Neural progenitor cell (in vitro differentiated cells): ENCODE data around the gene PUM2. TPM values are rescaled to one million over a fixed set of nuclear protein-coding genes. Genes with fewer than 3 reads are reported as not detected.

ENCODE experiments used
- DNase-seq: peaks from one replicate; pipeline ENCODE4 v3.0.0-alpha.2; 2016; ENCODE audit warnings: low spot score
- H2AFZ ChIP-seq: fragments of 200-600 bp; sonication (generic); replicated peaks from 2 replicates; pipeline ENCODE4 v1.6.1; 2016; ENCODE audit warnings: antibody characterized with exemption
- H3F3A ChIP-seq: fragments of 200-600 bp; sonication (generic); 2 replicates; pipeline ENCODE4 v1.6.1; 2016; ENCODE audit warnings: antibody characterized with exemption, low read depth
- H3K27ac ChIP-seq: fragments of 200-600 bp; sonication (generic); 2 replicates; pipeline ENCODE4 v1.5.1; 2016; ENCODE audit warnings: mild to moderate bottlenecking
- H3K27me3 ChIP-seq: fragments of 200-600 bp; sonication (generic); 2 replicates; pipeline ENCODE4 v1.6.1; 2016; ENCODE audit warnings: mild to moderate bottlenecking, moderate library complexity
- H3K36me3 ChIP-seq: fragments of 200-600 bp; sonication (generic); 2 replicates; pipeline ENCODE4 v1.5.1; 2016
- H3K4me1 ChIP-seq: fragments of 200-600 bp; sonication (generic); 2 replicates; pipeline ENCODE4 v1.6.1; 2016; ENCODE audit warnings: mixed run types
- H3K4me2 ChIP-seq: fragments of 200-600 bp; sonication (generic); 2 replicates; pipeline ENCODE4 v1.6.1; 2016
- H3K4me3 ChIP-seq: fragments of 200-600 bp; sonication (generic); 2 replicates; pipeline ENCODE4 v1.5.1; 2016
- H3K79me2 ChIP-seq: fragments of 200-600 bp; sonication (generic); 2 replicates; pipeline ENCODE4 v1.6.1; 2016; ENCODE audit warnings: low read depth
- H3K9ac ChIP-seq: fragments of 200-600 bp; sonication (generic); 2 replicates; pipeline ENCODE4 v1.6.1; 2016
- H3K9me3 ChIP-seq: fragments of 200-600 bp; sonication (generic); 2 replicates; pipeline ENCODE4 v1.5.1; 2016; ENCODE audit warnings: low read depth
- H4K20me1 ChIP-seq: fragments of 200-600 bp; sonication (generic); 2 replicates; pipeline ENCODE4 v1.6.1; 2016; ENCODE audit warnings: low read depth
- H3K27ac Mint-ChIP-seq: 3 replicates; pipeline ENCODE4 v1.8.0; 2021; ENCODE audit warnings: mixed read lengths
- H3K27me3 Mint-ChIP-seq: 2 replicates; pipeline ENCODE4 v1.8.0; 2022; ENCODE audit warnings: low read depth, mild to moderate bottlenecking, inconsistent platforms, moderate library complexity, mixed read lengths; ENCODE audit not compliant: insufficient read depth
- H3K36me3 Mint-ChIP-seq: 3 replicates; pipeline ENCODE4 v1.8.0; 2021; ENCODE audit warnings: mixed read lengths
- H3K4me1 Mint-ChIP-seq: 3 replicates; pipeline ENCODE4 v1.8.0; 2021; ENCODE audit warnings: mixed read lengths
- H3K4me3 Mint-ChIP-seq: 3 replicates; pipeline ENCODE4 v1.8.0; 2021; ENCODE audit warnings: mild to moderate bottlenecking, moderate library complexity, mixed read lengths
- H3K9me3 Mint-ChIP-seq: 3 replicates; pipeline ENCODE4 v1.8.0; 2020; ENCODE audit warnings: mixed read lengths
- EZH2 ChIP-seq: fragments of 200-600 bp; sonication (generic); IDR thresholded peaks from 2 replicates; pipeline ENCODE4 v1.6.1; 2017; ENCODE audit warnings: antibody characterized with exemption, mild to moderate bottlenecking, moderate library complexity
- EZH2phosphoT487 ChIP-seq: fragments of 200-600 bp; sonication (generic); IDR thresholded peaks from 2 replicates; pipeline ENCODE4 v1.6.1; 2017; ENCODE audit warnings: antibody characterized with exemption
- total RNA-seq: library from RNA; depleted of rRNA; stranded (reverse); fragments of >200 nt; gene quantifications from 2 replicates; pipeline ENCODE4 v1.2.3, GENCODE V29; 2015; ENCODE audit warnings: low replicate concordance
- TF ChIP-seq, protein P1 (sequence below): fragments of 200-600 bp; sonication (generic); IDR thresholded peaks from 2 replicates; pipeline ENCODE4 v1.5.1; 2017; ENCODE audit warnings: antibody characterized with exemption, mild to moderate bottlenecking

The PUM2 gene
- total RNA-seq, 1 donor from 2014 or later = 88.4 TPM

DNA sequence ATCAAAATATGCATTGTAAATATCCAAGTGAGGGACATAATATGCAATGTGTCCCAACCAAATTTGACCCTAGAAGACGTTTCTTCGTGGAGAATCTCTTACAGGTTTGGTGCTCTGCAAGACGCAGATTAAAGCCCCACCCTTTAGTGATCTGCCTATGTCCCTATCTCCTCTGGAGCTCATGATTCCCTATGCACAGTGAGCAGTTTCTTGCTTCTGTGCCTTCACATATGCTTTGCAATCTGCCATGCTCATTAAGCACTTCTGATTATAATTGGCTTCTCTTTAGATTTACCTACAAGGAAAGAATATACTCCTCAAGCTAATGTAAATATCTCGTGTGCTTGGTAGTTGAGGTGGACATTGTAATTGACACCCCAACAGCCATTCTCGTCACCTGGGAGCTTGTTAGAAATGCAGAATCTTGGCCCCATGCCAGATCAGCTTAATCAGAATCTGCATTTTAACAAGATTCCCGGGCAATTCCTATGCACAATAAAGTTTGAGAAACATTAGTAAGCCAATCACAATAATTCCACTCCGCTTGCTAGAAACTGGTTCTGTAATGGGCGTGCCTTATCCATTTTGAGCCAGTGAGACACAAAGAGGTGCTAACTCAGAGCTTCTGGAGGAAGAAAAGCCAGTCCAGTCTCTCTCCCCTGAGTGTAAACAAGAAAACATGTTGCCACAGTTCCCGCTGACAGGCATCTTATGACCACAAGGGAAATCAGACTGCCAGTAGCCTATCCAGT, 2.8 kb upstream of the PUM2 start:
- Mint-ChIP-seq H3K36me3 (peaks cover 3% of the 10 kb centered on the region), H3K4me3 (no peak overlapping the region), H3K27me3 (peaks cover 3% of the 10 kb centered on the region), H3K4me1 (peaks cover 12% of the 10 kb centered on the region), H3K27ac (no peak overlapping the region), H3K9me3 (no peaks in the 10 kb centered on the region)
- Histone ChIP-seq H3K4me3 (no peak overlapping the region), H3K79me2 (peaks cover 20% of the 10 kb centered on the region), H3K4me1 (peaks cover 35% of the 10 kb centered on the region), H2AFZ (peak overlapping the region; percentile 75), H3F3A (peaks cover 36% of the 10 kb centered on the region), H3K4me2 (no peak overlapping the region), H3K36me3 (no peaks in the 10 kb centered on the region), H3K27me3 (no peaks in the 10 kb centered on the region), H3K9me3 (no peaks in the 10 kb centered on the region), H3K27ac (no peak overlapping the region), H3K9ac (no peak overlapping the region), H4K20me1 (peaks cover 16% of the 10 kb centered on the region)
- DNase-seq = no peak
- TF ChIP-seq EZH2phosphoT487 (no peak), EZH2 (no peak)
- TF ChIP-seq, protein P1, sequence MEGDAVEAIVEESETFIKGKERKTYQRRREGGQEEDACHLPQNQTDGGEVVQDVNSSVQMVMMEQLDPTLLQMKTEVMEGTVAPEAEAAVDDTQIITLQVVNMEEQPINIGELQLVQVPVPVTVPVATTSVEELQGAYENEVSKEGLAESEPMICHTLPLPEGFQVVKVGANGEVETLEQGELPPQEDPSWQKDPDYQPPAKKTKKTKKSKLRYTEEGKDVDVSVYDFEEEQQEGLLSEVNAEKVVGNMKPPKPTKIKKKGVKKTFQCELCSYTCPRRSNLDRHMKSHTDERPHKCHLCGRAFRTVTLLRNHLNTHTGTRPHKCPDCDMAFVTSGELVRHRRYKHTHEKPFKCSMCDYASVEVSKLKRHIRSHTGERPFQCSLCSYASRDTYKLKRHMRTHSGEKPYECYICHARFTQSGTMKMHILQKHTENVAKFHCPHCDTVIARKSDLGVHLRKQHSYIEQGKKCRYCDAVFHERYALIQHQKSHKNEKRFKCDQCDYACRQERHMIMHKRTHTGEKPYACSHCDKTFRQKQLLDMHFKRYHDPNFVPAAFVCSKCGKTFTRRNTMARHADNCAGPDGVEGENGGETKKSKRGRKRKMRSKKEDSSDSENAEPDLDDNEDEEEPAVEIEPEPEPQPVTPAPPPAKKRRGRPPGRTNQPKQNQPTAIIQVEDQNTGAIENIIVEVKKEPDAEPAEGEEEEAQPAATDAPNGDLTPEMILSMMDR = no peak

DNA sequence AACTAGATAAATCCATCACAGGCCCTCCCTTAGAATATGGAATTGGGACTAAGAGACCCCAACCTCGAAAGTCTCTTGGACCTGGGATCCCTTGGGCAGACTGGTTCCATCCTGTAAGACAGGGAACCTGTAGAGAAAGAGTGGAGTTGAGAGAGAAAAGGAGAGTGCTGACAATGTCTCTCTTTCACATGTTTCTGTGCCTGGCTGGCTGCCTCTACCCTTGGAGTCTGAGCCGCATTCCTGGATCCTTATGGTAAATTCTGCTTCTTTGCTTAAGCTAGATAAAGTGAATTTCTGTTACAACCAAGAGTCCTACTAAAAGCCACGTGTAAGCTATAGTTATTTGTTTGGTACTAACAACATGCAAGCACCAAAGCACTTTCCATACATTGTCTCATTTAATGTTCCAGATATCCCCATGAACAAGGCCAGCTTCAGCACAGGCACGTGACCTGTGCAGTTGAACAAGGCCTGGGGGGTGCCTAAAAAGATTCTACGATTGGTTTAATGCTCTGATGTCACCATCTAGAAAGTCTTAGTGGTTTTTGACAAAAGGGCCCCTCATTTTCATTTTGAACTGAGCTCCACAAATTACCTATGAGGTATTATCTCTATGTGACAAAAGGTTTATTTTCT, 2.1 kb upstream of the PUM2 start:
- Histone ChIP-seq H3K79me2 (peaks cover 27% of the 10 kb centered on the region), H3K4me1 (peaks cover 43% of the 10 kb centered on the region), H3K9ac (no peak overlapping the region), H2AFZ (peak overlapping the region; percentile 75), H3F3A (peaks cover 36% of the 10 kb centered on the region), H4K20me1 (peaks cover 23% of the 10 kb centered on the region), H3K4me3 (peak overlapping the region; percentile 77), H3K27ac (no peak overlapping the region), H3K27me3 (no peaks in the 10 kb centered on the region), H3K9me3 (no peaks in the 10 kb centered on the region), H3K4me2 (peak overlapping the region; percentile 81), H3K36me3 (no peaks in the 10 kb centered on the region)
- no peak overlapping the region for H3K4me3 Mint-ChIP-seq
- TF ChIP-seq EZH2 (no peak), EZH2phosphoT487 (no peak)
- TF ChIP-seq, protein P1 = no peak
- H3K36me3 Mint-ChIP-seq = peaks cover 6% of the 10 kb centered on the region
- H3K27me3 Mint-ChIP-seq = peaks cover 3% of the 10 kb centered on the region
- no peaks in the 10 kb centered on the region for H3K9me3 Mint-ChIP-seq
- H3K27ac Mint-ChIP-seq = no peak overlapping the region
- DNase-seq = no peak
- peaks cover 16% of the 10 kb centered on the region for H3K4me1 Mint-ChIP-seq

DNA sequence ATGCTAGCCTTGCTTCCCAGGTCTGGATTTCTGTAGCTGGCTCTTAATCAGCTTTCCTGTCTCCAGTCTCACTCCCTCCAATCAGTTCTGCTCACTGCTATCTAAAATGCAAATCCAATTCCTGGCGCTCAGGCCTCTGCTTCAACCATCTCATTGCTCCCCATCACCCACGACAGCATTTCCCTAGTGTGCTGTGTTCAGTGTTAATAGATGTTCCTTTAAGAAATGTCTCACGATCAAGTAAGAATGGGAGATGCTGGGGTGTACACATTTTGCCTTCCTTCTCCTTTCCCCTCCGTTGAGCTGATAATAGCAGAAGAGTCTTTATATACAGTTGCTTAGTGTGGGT, 1.6 kb upstream of the PUM2 start:
- Histone ChIP-seq H3K79me2 (peaks cover 32% of the 10 kb centered on the region), H3K27ac (no peak overlapping the region), H4K20me1 (peaks cover 28% of the 10 kb centered on the region), H3K36me3 (peaks cover 2% of the 10 kb centered on the region), H3K4me1 (peaks cover 48% of the 10 kb centered on the region), H3K4me3 (peak overlapping the region; percentile 77), H2AFZ (peak overlapping the region; percentile 75), H3K9ac (no peak overlapping the region), H3F3A (peaks cover 40% of the 10 kb centered on the region), H3K27me3 (no peaks in the 10 kb centered on the region), H3K9me3 (no peaks in the 10 kb centered on the region), H3K4me2 (peak overlapping the region; percentile 81)
- Mint-ChIP-seq H3K4me1 (peaks cover 18% of the 10 kb centered on the region), H3K9me3 (no peaks in the 10 kb centered on the region), H3K27ac (no peak overlapping the region), H3K4me3 (no peak overlapping the region), H3K36me3 (peaks cover 9% of the 10 kb centered on the region), H3K27me3 (peaks cover 3% of the 10 kb centered on the region)
- TF ChIP-seq EZH2 = no peak
- TF ChIP-seq EZH2phosphoT487 = no peak
- peak; percentile 34 for DNase-seq
